Measurements from ENCODE around the gene CTDSPL.

The CTDSPL gene

DNA sequence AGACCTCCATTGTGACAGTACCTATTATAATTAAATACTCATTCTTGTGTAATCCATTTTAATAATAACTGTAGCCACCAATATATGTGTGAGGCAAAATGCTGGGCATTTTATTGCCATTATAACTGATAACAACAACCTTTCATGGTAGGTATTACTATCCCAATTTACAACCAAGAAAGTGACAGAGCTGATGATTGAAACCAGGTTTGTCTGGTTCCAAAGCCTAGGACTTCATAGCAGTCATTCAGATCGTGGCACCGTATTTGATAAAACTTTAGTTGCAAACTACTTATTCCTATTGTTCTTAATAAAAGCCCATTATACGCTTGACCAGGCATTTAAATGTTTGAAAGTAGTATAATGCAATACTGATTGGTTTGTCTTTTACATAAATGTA lies 102.5 kb downstream of the CTDSPL start:
- FAIRE-seq (no peak), DNase-seq (ENCODE audit: insufficient read length, low spot score) (no peak)
- TF ChIP-seq, protein P1, sequence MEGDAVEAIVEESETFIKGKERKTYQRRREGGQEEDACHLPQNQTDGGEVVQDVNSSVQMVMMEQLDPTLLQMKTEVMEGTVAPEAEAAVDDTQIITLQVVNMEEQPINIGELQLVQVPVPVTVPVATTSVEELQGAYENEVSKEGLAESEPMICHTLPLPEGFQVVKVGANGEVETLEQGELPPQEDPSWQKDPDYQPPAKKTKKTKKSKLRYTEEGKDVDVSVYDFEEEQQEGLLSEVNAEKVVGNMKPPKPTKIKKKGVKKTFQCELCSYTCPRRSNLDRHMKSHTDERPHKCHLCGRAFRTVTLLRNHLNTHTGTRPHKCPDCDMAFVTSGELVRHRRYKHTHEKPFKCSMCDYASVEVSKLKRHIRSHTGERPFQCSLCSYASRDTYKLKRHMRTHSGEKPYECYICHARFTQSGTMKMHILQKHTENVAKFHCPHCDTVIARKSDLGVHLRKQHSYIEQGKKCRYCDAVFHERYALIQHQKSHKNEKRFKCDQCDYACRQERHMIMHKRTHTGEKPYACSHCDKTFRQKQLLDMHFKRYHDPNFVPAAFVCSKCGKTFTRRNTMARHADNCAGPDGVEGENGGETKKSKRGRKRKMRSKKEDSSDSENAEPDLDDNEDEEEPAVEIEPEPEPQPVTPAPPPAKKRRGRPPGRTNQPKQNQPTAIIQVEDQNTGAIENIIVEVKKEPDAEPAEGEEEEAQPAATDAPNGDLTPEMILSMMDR (IDR thresholded peaks at IDR 0.05; ENCODE audit: insufficient read depth, missing control alignments), result no peak

DNA sequence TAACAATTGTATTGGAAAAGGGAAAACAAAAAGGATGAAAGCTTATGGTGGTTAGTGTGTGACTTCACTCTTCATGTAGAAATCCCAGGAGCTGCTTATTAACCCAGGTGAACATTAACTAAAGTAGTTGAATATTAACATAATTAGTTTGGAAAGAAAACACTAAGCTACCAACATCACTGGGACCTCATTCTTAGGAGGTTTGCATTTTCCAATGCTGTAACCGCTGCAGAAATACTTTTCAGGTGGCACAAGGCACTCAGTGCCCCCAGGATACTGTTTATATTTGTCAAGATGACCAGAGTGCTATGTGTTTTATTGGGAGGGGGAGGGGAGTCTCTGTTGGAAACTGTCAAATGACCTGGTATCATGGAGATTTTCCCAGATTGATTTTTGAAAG lies 103.0 kb downstream of the CTDSPL start:
- TF ChIP-seq, protein P1 (IDR thresholded peaks at IDR 0.05; ENCODE audit: insufficient read depth, missing control alignments), result no peak
- no peak for FAIRE-seq
- DNase-seq (ENCODE audit: insufficient read length, low spot score), result no peak

DNA sequence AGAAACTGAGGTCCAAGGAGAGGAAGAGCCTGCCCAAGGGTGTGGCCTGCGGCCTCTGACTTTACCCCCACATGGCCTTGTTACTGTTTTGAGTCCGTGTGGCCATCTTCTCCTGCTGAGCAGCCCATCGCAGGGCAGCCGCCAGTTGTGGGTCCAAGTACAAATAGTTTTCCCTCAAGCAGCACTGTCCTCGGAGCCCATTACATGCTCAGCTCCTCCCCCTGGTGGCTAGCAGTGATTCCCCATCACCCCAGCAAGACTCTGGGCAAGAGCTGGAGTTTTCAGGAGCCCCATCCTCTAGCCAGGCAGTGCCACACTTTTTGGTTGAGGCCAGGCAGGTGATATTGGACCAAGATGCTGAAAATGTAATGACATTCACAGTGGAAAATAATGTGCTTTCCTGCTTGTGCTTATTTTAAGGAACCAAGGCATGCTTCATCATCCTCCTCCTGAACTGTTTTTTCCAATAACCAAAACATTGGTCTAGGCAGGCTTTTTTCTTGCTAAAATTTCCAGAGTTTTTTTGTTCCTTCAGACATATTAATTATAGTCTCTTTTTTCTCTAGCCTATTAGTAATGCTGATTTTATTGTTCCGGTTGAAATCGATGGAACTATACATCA lies 105.7 kb downstream of the CTDSPL start:
- TF ChIP-seq, protein P1 (IDR thresholded peaks at IDR 0.05; ENCODE audit: insufficient read depth, missing control alignments), result peak; percentile 90
- FAIRE-seq (no peak), DNase-seq (ENCODE audit: insufficient read length, low spot score) (peak; percentile 51)

DNA sequence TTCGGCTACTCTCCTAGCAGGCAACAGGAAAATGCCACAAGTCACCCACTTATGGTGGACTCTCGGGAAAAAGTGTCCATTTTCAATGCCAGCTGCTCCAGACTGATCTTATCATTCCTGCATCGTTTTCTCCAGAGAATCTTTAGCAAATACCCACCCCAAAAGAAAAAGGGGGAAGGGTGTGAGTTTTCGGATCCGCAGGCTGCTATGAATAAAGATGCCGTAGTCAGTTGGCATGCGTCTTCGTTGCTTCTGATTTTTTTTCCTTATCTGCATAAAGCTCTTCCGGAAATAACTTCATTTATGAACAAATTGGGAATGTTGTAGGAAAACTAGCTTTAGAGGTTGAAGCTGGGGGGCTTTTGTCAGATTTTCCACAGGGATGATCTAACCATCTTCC lies 106.5 kb downstream of the CTDSPL start:
- no peak for FAIRE-seq
- no peak for DNase-seq (ENCODE audit: insufficient read length, low spot score)
- TF ChIP-seq, protein P1 (IDR thresholded peaks at IDR 0.05; ENCODE audit: insufficient read depth, missing control alignments), result no peak

DNA sequence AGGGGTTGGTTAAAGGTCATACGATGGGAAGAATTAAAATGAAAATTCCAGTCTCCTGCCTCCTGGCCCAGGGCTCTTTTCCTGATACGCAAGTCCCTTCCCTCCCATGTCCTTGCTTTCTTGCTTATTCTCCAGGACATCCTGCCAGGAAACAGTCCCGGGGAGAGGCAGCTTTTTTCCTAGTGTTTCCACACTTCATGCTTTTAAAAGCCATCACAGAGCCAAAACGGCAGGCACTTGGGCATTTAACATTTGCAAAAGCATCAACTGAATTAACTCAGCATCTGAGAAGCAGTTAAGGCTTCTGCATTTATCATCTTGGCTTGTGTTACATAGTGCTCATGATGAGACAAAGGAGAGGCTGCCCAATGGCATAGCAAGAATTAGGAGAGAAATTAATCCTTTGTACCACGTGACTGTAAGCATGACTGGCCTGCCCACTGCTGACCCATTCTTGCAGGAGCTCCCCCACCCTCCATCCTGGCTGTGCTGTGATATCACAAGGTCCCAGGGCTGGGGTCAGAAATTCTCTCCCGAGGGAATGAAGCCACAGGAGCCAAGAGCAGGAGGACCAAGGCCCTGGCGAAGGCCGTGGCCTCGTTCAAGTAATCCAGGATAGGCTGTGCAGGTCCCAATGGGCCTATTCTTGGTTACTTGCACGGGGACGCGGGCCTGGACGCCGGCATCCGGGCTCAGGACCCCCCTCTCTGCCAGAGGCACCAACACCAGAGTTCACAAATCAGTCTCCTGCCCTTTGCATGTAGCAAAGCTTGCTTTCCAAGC lies 107.3 kb downstream of the CTDSPL start:
- DNase-seq (ENCODE audit: insufficient read length, low spot score) (no peak), FAIRE-seq (no peak)
- TF ChIP-seq, protein P1 (IDR thresholded peaks at IDR 0.05; ENCODE audit: insufficient read depth, missing control alignments), result no peak

DNA sequence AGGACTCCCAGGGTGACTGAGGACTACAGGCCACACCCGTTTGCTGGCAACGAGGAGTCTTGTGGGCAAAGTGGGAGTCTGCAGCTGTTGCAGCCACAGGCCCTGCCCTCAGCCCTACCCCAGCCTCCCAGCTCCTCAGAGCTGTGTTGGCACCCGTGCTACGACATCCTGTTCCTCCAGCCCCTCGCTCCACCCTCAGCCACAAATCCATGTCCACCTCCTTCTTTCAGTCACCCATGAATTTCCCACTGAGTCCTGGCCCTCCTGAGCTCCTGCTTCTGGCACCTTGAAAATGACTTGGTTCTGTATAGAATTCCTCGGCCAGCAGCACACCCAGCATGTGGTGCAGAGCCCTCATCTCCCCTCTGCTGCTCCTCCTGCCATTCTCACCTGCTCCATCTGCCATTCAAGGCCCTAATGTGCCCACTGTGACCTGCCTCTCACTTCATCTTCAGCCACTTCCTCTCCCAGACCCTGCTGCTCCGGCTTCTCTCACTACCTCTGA lies 108.0 kb downstream of the CTDSPL start:
- FAIRE-seq (no peak), DNase-seq (ENCODE audit: insufficient read length, low spot score) (no peak)
- TF ChIP-seq, protein P1 (IDR thresholded peaks at IDR 0.05; ENCODE audit: insufficient read depth, missing control alignments), result no peak

DNA sequence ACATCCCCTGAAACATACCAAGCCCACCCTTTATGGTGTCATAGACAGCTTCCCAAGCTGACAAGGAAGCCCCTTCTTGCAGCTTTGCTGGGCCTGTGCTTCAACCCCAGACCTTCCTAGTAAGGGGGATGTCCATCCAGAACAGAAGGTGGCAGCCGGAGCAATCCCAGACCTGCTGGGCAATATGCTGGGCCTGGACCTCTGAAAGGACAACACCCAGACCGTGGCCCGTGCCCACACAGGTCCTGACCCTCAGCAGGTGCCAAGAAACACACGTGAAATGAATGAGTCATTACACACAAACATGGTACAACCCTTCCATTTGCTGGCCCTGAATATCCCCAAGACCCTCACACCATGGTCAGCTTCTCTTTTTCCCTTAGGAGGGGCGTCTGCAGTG lies 109.1 kb downstream of the CTDSPL start:
- TF ChIP-seq, protein P1 (IDR thresholded peaks at IDR 0.05; ENCODE audit: insufficient read depth, missing control alignments), result no peak
- DNase-seq (ENCODE audit: insufficient read length, low spot score) (no peak), FAIRE-seq (no peak)
